Kidney (tissue), 14 donors: ENCODE measurements around the gene ABHD11. TPM values are rescaled to one million over a fixed set of nuclear protein-coding genes. Genes with fewer than 3 reads are reported as not detected.

ENCODE experiments used
- DNase-seq, 5 donors: peaks; one replicate each; pipeline ENCODE4 v3.0.0-alpha.2; 2013 to 2020
- FAIRE-seq: peaks from 2 replicates; lab custom pipeline; 2012; peaks lifted over from hg19 to GRCh38; lab: Jason Lieb, UNC
- H3K27ac ChIP-seq, 2 donors: one replicate each; pipeline ENCODE4 v1.7.0; 2013; ENCODE audit warnings: low read depth in 2 of 2, low read length in 2 of 2, inconsistent platforms in 1 of 2
- H3K27me3 ChIP-seq: one replicate; pipeline ENCODE4 v1.7.1; 2013; ENCODE audit warnings: low read length, inconsistent platforms; ENCODE audit not compliant: control insufficient read depth, insufficient read depth
- H3K36me3 ChIP-seq, 3 donors: one replicate each; pipeline versions ENCODE4 v1.7.0 to v1.7.1; 2013; ENCODE audit warnings: low read length in 3 of 3, control low read depth in 1 of 3, inconsistent platforms in 1 of 3; ENCODE audit not compliant: insufficient read depth in 3 of 3, control insufficient read depth in 2 of 3
- H3K4me1 ChIP-seq, 3 donors: one replicate each; pipeline versions ENCODE4 v1.7.0 to v1.7.1; 2013; ENCODE audit warnings: low read length in 3 of 3, inconsistent platforms in 1 of 3, low read depth in 1 of 3; ENCODE audit not compliant: control insufficient read depth in 2 of 3, insufficient read depth in 2 of 3
- H3K4me3 ChIP-seq, 3 donors: one replicate each; pipeline versions ENCODE4 v1.7.0 to v1.8.1; 2013; ENCODE audit warnings: low read length in 3 of 3, control low read depth in 1 of 3, inconsistent platforms in 1 of 3
- H3K9ac ChIP-seq, 3 donors: one replicate each; pipeline versions ENCODE4 v1.7.0 to v1.7.1; 2013; ENCODE audit warnings: low read length in 3 of 3, control low read depth in 1 of 3, inconsistent platforms in 1 of 3
- H3K9me3 ChIP-seq, 3 donors: one replicate each; pipeline versions ENCODE4 v1.7.0 to v1.7.1; 2013; ENCODE audit warnings: low read length in 3 of 3, control low read depth in 1 of 3, inconsistent platforms in 1 of 3; ENCODE audit not compliant: control insufficient read depth in 2 of 3, insufficient read depth in 1 of 3
- intact Hi-C: fragments of 100-400 bp; cut with DNase I; formaldehyde crosslinking; loops from one replicate; pipeline ENCODE4 v1.11.1; 2022
- polyA plus RNA-seq: library from polyadenylated mRNA; stranded (reverse); fragments of 350-450 nt; fragmentation: Illumina TruSeq; extraction: RNeasy Lipid Tissue Mini Kit (QIAGEN cat#74804); gene quantifications from one replicate; pipeline ENCODE4 v1.2.3, GENCODE V29; 2014; ENCODE audit warnings: low read depth, low replicate concordance; ENCODE audit not compliant: insufficient read depth
- total RNA-seq: library from RNA; stranded (reverse); fragmentation: NEBNext Ultra II Directional; extraction: Animal tissue kit (Norgen Biotek cat#: 25700); gene quantifications from one replicate; pipeline ENCODE4 v1.2.1, GENCODE V29; 2021
- TF ChIP-seq, protein P1 (sequence below): IDR thresholded peaks from 3 replicates; pipeline ENCODE4 v1.5.1; 2012; ENCODE audit warnings: mild to moderate bottlenecking, moderate library complexity, borderline replicate concordance; ENCODE audit not compliant: insufficient read depth; ENCODE audit errors: extremely low read depth
- donor health status: control.
- donor health status: control.
- donor health status: control.
- donor health status: control.
- donor health status: control.
- donor health status: DM: yes; HTN: yes; CAD: no.
- donor health status: Normal renal cell carcinoma (clear cell type).

ABHD11 gene
- total and polyA plus RNA-seq, 2 donors from 2014 or later = 55.3 to 95.7 TPM

DNA sequence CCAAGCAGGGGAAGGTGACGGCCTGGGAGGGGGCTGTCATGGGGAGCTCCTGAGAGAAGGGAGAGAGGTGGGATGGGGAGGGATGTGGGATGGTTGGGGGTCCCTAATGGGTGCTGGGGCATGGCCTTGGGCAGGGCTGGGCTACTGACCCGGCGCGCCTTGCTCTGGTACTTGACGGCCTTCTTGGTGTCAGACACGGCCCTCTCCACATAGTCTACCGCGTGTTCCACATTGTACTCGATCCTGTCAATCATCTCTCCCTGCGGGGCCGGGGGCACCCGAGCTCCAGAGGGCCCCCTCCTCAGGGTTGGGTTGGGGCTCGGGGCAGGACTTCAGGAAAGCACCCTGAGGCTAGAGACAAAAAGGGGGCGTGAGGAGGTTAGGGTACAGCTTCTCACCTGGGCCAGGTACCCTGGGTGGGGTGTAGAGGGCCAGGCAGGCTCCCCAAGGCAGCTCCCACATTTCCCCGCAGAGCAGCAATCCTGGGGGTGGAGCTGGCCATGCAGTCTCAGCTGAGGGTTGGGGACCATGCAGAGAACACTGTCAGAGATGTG is 37.9 kb downstream of the ABHD11 start:
- Histone ChIP-seq H3K4me1 (no peaks in the 10 kb centered on the region), H3K27ac (no peak overlapping the region), H3K9me3 (no peaks in the 10 kb centered on the region), H3K36me3 (peaks cover 2 to 19% (median 9%) of the 10 kb centered on the region in 3 donors), H3K4me3 (no peak overlapping the region), H3K27me3 (no peaks in the 10 kb centered on the region), H3K9ac (no peak overlapping the region)
- intact Hi-C loops = no loop called here
- no peak for FAIRE-seq
- DNase-seq = no peak
- TF ChIP-seq, protein P1, sequence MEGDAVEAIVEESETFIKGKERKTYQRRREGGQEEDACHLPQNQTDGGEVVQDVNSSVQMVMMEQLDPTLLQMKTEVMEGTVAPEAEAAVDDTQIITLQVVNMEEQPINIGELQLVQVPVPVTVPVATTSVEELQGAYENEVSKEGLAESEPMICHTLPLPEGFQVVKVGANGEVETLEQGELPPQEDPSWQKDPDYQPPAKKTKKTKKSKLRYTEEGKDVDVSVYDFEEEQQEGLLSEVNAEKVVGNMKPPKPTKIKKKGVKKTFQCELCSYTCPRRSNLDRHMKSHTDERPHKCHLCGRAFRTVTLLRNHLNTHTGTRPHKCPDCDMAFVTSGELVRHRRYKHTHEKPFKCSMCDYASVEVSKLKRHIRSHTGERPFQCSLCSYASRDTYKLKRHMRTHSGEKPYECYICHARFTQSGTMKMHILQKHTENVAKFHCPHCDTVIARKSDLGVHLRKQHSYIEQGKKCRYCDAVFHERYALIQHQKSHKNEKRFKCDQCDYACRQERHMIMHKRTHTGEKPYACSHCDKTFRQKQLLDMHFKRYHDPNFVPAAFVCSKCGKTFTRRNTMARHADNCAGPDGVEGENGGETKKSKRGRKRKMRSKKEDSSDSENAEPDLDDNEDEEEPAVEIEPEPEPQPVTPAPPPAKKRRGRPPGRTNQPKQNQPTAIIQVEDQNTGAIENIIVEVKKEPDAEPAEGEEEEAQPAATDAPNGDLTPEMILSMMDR = no peak

DNA sequence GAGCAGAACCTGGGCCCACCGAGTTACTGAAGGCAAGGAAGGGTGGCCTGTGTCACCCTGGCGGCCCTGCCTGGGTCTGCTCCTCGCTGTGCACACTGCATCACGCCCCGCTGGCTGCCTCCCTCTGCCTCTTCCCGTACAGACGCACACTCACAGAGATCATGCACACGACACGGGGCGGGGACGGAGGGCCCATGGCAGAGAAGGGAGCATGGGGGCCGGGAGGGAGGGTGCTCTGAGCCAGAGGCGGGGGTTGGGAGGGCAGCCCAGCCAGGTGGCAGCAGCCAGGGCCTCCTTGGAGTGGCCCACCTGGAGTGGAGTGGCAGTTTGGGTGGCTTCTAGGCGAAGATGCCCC is 38.6 kb downstream of the ABHD11 start:
- no peak for FAIRE-seq
- H3K9me3 ChIP-seq = no peaks in the 10 kb centered on the region
- no peak overlapping the region for H3K4me3 ChIP-seq
- no peaks in the 10 kb centered on the region for H3K27me3 ChIP-seq
- no peak overlapping the region for H3K27ac ChIP-seq
- DNase-seq = peak in 1 of 5 donors; percentile 40
- intact Hi-C loops = no loop called here
- H3K4me1 ChIP-seq = no peaks in the 10 kb centered on the region
- H3K9ac ChIP-seq = no peak overlapping the region
- peaks cover 2 to 22% (median 9%) of the 10 kb centered on the region in 3 donors for H3K36me3 ChIP-seq
- TF ChIP-seq, protein P1 = no peak

DNA sequence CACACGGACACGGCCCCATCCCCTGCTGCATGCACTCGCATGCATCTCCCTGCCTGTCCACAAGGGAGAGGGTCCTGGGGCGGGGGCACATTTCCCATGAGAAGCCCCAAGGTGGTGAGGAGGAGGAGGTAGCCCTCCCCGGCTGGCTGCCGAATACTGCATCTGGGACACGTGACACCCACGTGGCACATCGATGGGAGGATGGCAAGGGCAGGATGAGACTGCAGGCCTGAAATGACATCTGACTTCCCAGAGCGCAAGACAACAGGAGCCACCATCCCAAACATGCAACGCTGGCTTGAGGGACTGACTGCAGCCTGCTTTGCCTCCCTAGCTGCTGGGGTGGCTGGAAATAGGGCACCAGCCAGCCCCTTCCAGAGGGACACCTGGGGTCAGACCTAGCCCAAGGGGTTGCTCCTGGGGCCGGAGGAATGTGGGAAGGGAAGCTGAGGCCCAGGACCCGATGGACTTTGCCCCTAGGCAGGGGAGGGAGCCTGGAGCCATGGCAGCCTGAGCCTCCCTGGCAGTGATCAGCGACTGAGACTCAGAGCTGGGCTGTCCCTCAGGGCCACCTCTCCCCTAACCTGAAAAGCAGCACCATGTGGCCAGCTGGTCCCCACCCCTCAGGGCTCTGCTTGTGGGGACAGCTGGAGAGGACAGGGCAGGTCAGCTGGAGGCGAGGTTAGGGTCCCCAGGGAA is 39.1 kb downstream of the ABHD11 start:
- Histone ChIP-seq H3K4me1 (no peaks in the 10 kb centered on the region), H3K9me3 (no peaks in the 10 kb centered on the region), H3K9ac (no peak overlapping the region), H3K27me3 (no peaks in the 10 kb centered on the region), H3K36me3 (peaks cover 2 to 27% (median 12%) of the 10 kb centered on the region in 3 donors), H3K4me3 (no peak overlapping the region), H3K27ac (no peak overlapping the region)
- intact Hi-C loops = no loop called here
- DNase-seq (peak in 1 of 5 donors; percentile 29), FAIRE-seq (no peak)
- TF ChIP-seq, protein P1 = no peak
